ENCODE data around the gene ITLN2. TPM values are rescaled to one million over a fixed set of nuclear protein-coding genes. Genes with fewer than 3 reads are reported as not detected.

ITLN2 gene
- total and polyA plus RNA-seq, 10 of the 15 experiments (the other 5 are each of a cell fraction or from before 2014, with no cell fraction given), result not detected

GRCh38 chr1:160963521-160963920 lies 8.9 kb upstream of the ITLN2 start:
- FAIRE-seq, result no peak
- H3K36me3 ChIP-seq (ENCODE audit: control insufficient read depth in 2 of 2, insufficient read depth in 2 of 2, low read length in 1 of 2), result no peaks in the 10 kb centered on the region
- no TSS peak for BruUV-seq (replicated peaks)
- H2AFZ ChIP-seq (ENCODE audit: control insufficient read depth, low read depth, low read length), result no peak overlapping the region
- in situ Hi-C loops (cut with MboI), result loop anchor here (25.0 kb wide), 1 partner anchor 551 kb away; the partner anchor contains the start of gene VANGL2
- RAD21 ChIA-PET (ENCODE audit: unreplicated experiment), result interaction anchor here (0.8 kb wide), 1 partner anchor 129 kb away, joined by 3 read pairs; no protein-coding TSS in a partner anchor
- POLR2A ChIA-PET, result no interaction called here
- no peak overlapping the region for H3K9ac ChIP-seq (ENCODE audit: control insufficient read depth, insufficient read depth, low read length)
- no peak overlapping the region for H3K4me3 ChIP-seq
- WGBS (ENCODE audit: insufficient coverage, insufficient replicate concordance, low lambda C conversion rate, missing lambda C conversion rate), result 32% methylated on average over 4 of the region's 4 CpGs
- DNase-seq (ENCODE audit: low read depth, low spot score), result no peak
- no peak overlapping the region for H3K4me2 ChIP-seq (ENCODE audit: control insufficient read depth, insufficient read depth)
- SMC1A ChIA-PET (ENCODE audit: uncharacterized antibody, unreplicated experiment), result interaction anchor here (2.0 to 2.9 kb wide), 2 partner anchors 9 to 12 kb away, joined by 7 to 12 read pairs; partner anchors contain the start of gene ITLN2
- H3K9me3 ChIP-seq (replicated peaks; ENCODE audit: control insufficient read depth, insufficient read depth, low read length), result no peaks in the 10 kb centered on the region
- no peaks in the 10 kb centered on the region for H3K27me3 ChIP-seq (replicated peaks in 1 of 2; ENCODE audit: control insufficient read depth in 2 of 2, insufficient read depth in 2 of 2, low read length in 1 of 2)
- no peaks in the 10 kb centered on the region for H3K4me1 ChIP-seq (ENCODE audit: control insufficient read depth, insufficient read depth, low read length)
- H3K79me2 ChIP-seq (ENCODE audit: control insufficient read depth, insufficient read depth, low read length), result no peaks in the 10 kb centered on the region
- no peak for TF ChIP-seq NR2C2 (IDR thresholded peaks at IDR 0.05; ENCODE audit: borderline replicate concordance, control insufficient read depth, insufficient read length, low read depth)
- no peak for TF ChIP-seq FOXK2 (IDR thresholded peaks at IDR 0.05)
- no peak for TF ChIP-seq NR2C1 (IDR thresholded peaks at IDR 0.05)
- no peak for TF ChIP-seq ATF3 (IDR thresholded peaks at IDR 0.05; ENCODE audit: borderline replicate concordance, extremely low read depth, low read depth, low read length)
- TF ChIP-seq ZNF592 (IDR thresholded peaks at IDR 0.05), result no peak
- TF ChIP-seq SRF (IDR thresholded peaks at IDR 0.05; ENCODE audit: low read depth in 2 of 2, low read length in 2 of 2), result no peak
- no peak for TF ChIP-seq MAX (IDR thresholded peaks at IDR 0.05; ENCODE audit: low read depth, low read length)
- TF ChIP-seq SREBF1 (IDR thresholded peaks at IDR 0.05; ENCODE audit: low read length), result no peak
- TF ChIP-seq ZBTB4 (CRISPR knock-in tag; IDR thresholded peaks at IDR 0.05), result no peak
- TF ChIP-seq TARDBP (IDR thresholded peaks at IDR 0.05; ENCODE audit: borderline replicate concordance), result no peak
- CTCF ChIA-PET, result interaction anchor here (0.8 to 1.0 kb wide), 2 partner anchors 9 to 12 kb away, joined by 3 read pairs; partner anchors contain the start of gene ITLN2
- no peak for ATAC-seq
- no peaks in the 10 kb centered on the region for H4K20me1 ChIP-seq (ENCODE audit: control insufficient read depth, insufficient read depth)
- H3K27ac ChIP-seq (ENCODE audit: control insufficient read depth, insufficient read depth), result no peak overlapping the region
- intact Hi-C loops (cut with micrococcal nuclease; ENCODE audit: unreplicated experiment), result no loop called here
